ENCODE data around the gene GRIP2. TPM values are rescaled to one million over a fixed set of nuclear protein-coding genes. Genes with fewer than 3 reads are reported as not detected.

GRIP2 gene
- total RNA-seq, 1 donor from 2014 or later = not detected

DNA sequence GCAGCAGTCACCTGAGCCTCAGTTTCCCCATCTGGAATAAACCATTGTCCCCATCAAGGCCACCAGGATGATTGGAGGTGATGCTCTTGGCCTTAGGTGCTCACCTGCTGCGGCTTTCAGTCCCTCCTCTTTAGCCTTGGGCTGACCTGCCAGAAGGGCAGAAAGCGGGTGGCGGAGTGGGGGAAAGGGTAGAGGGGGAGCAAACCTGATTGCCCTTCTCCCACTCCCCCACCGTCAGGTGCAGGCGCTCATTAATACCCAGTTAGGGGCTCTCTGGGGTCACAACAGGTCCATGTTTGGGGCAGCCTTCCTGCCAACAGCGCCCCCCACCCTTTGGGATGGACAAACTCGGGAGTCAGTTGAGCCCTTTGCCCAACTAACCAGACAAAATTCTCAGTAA, 50.5 kb downstream of the GRIP2 start:
- no peak for DNase-seq (ENCODE audit: low read depth)
- Histone ChIP-seq H3K36me3 (ENCODE audit: control insufficient read depth, insufficient read depth, low read length) (peaks cover 4% of the 10 kb centered on the region), H3K4me3 (ENCODE audit: low read depth, low read length) (no peak overlapping the region), H3K27me3 (ENCODE audit: control insufficient read depth, insufficient read depth, low read length) (no peaks in the 10 kb centered on the region)
- TF ChIP-seq, protein P1, sequence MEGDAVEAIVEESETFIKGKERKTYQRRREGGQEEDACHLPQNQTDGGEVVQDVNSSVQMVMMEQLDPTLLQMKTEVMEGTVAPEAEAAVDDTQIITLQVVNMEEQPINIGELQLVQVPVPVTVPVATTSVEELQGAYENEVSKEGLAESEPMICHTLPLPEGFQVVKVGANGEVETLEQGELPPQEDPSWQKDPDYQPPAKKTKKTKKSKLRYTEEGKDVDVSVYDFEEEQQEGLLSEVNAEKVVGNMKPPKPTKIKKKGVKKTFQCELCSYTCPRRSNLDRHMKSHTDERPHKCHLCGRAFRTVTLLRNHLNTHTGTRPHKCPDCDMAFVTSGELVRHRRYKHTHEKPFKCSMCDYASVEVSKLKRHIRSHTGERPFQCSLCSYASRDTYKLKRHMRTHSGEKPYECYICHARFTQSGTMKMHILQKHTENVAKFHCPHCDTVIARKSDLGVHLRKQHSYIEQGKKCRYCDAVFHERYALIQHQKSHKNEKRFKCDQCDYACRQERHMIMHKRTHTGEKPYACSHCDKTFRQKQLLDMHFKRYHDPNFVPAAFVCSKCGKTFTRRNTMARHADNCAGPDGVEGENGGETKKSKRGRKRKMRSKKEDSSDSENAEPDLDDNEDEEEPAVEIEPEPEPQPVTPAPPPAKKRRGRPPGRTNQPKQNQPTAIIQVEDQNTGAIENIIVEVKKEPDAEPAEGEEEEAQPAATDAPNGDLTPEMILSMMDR (IDR thresholded peaks at IDR 0.05; ENCODE audit: insufficient read depth, low read length, poor library complexity, severe bottlenecking) = no peak

DNA sequence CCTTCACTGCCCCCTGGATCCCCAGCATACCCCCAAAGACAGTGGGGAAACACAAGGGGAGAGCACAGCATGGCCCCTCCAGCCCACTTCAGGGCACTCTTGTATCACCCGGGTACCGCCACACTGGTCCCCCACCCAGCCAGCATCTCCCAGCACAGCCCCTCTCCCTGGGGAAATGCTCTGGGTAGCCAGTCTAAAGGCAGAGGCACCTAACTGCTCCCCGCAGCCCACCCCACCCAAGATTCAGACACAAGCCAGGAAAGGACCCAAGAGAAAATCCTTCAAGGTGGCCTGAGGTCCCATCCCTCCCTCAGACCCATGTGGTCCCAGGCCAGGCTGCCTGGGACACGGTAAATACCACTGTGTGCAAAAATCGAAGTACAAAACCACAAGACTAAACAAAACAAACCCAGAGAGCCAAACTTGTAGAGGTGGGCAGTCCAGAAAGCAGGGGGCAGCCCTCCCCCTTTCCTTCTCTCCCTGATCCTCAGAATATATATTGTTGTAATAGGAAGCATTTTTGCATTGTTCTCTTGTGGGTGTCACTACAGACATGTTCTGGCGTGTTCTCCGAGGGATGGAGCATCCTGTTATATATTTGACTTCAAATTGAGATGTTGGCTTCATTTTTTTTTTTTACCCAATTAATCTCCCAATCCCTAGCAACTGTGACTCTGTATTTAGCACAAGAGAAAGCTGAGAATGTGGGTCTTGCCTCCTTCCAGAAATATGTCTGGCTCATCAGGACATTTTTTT, 51.7 kb downstream of the GRIP2 start:
- no peaks in the 10 kb centered on the region for H3K27me3 ChIP-seq (ENCODE audit: control insufficient read depth, insufficient read depth, low read length)
- DNase-seq (ENCODE audit: low read depth) = no peak

DNA sequence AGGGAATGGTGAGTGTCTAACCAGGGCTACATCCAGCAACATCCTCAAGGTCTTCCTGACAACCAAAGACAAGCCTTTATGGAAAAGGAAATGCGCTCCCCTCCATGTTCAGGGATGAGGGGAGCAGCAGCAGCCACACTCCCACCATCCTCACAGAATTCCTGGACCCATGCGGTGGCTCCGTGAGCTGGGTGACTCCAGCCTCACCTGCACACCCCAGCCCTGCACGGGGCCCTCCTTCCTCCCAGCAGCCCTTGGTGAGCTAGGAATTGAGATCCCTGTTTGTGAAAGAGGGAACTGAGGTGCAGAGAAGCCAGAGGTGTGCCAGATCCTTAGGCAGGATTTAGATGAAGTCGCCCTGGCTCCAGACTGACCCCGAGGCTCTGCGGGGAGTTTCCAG, 52.3 kb downstream of the GRIP2 start:
- Histone ChIP-seq H3K27me3 (ENCODE audit: control insufficient read depth, insufficient read depth, low read length) (no peaks in the 10 kb centered on the region), H3K36me3 (ENCODE audit: control insufficient read depth, insufficient read depth, low read length) (peaks cover 5% of the 10 kb centered on the region)

More for the DNA sequence above, 51.7 kb downstream of the GRIP2 start:
- Histone ChIP-seq H3K36me3 (ENCODE audit: control insufficient read depth, insufficient read depth, low read length) (peaks cover 4% of the 10 kb centered on the region), H3K4me3 (ENCODE audit: low read depth, low read length) (no peak overlapping the region)
- TF ChIP-seq, protein P1 (IDR thresholded peaks at IDR 0.05; ENCODE audit: insufficient read depth, low read length, poor library complexity, severe bottlenecking) = no peak

DNA sequence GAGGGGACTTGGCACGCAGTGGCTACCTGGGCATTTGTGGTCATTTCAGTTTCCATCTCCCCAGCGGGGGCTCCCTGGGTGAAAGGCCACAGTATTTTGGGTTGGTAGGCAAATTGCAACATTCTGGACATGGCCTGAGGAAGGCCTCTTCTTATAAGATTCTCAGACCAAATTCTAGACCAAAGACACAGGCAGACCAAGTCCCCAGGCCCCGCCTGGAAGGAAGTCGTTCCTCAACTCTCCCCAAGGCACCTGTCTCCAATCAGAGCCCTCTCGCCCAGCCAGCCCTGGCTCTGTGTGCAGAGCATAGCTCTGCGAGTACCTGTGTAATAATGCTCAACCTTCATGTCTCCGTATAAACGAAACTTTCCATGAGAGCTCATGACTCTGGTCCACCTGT, 53.1 kb downstream of the GRIP2 start:
- no peak for DNase-seq (ENCODE audit: low read depth)
- Histone ChIP-seq H3K27me3 (ENCODE audit: control insufficient read depth, insufficient read depth, low read length) (no peaks in the 10 kb centered on the region), H3K4me3 (ENCODE audit: low read depth, low read length) (no peak overlapping the region), H3K36me3 (ENCODE audit: control insufficient read depth, insufficient read depth, low read length) (peaks cover 6% of the 10 kb centered on the region)
- TF ChIP-seq, protein P1 (IDR thresholded peaks at IDR 0.05; ENCODE audit: insufficient read depth, low read length, poor library complexity, severe bottlenecking) = no peak

More for the DNA sequence above, 52.3 kb downstream of the GRIP2 start:
- no peak for DNase-seq (ENCODE audit: low read depth)
- H3K4me3 ChIP-seq (ENCODE audit: low read depth, low read length) = no peak overlapping the region
- TF ChIP-seq, protein P1 (IDR thresholded peaks at IDR 0.05; ENCODE audit: insufficient read depth, low read length, poor library complexity, severe bottlenecking) = no peak

DNA sequence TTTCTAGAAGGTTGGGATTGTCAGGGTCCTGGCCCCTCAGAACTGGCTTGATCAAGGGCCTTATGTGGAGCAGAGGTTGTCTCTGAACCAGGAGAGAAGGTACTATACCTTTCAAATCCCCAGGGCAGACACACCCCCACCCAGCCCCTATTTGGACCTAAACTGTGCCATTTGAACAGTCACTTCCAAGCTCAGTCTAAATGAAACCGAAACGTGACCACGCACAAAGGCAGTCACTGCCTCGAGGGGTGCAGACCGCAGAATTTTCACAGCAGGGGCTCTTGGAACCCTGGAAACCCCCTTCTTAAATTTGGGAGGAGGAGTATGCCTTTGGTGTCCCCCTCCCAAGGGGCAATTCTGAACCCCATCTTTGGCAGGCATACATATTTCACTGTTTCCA, 53.7 kb downstream of the GRIP2 start:
- TF ChIP-seq, protein P1 (IDR thresholded peaks at IDR 0.05; ENCODE audit: insufficient read depth, low read length, poor library complexity, severe bottlenecking) = no peak
- DNase-seq (ENCODE audit: low read depth) = no peak
- no peaks in the 10 kb centered on the region for H3K27me3 ChIP-seq (ENCODE audit: control insufficient read depth, insufficient read depth, low read length)
- no peak overlapping the region for H3K4me3 ChIP-seq (ENCODE audit: low read depth, low read length)
- peaks cover 10% of the 10 kb centered on the region for H3K36me3 ChIP-seq (ENCODE audit: control insufficient read depth, insufficient read depth, low read length)

DNA sequence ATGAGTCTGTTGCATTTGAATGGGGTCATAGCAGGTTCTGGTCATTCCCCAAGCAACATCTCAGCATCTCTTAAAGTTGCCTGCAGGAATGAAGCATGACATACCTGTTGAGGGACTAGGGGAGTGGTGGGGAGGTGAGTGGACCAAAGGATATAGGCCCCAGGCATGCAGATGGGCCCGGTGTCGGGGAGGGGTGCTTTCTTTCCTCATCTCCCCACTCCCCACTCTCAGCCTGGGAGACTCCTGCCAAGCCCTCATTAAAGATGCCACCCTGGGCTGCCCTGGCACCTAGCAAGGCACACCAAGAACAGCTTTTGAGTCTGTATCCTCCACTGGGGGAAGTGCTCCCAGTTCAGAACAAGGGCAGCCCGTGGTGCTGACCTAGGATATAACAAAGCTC, 54.2 kb downstream of the GRIP2 start:
- TF ChIP-seq, protein P1 (IDR thresholded peaks at IDR 0.05; ENCODE audit: insufficient read depth, low read length, poor library complexity, severe bottlenecking) = no peak
- DNase-seq (ENCODE audit: low read depth) = no peak
- no peaks in the 10 kb centered on the region for H3K27me3 ChIP-seq (ENCODE audit: control insufficient read depth, insufficient read depth, low read length)
- H3K36me3 ChIP-seq (ENCODE audit: control insufficient read depth, insufficient read depth, low read length) = peaks cover 11% of the 10 kb centered on the region
- no peak overlapping the region for H3K4me3 ChIP-seq (ENCODE audit: low read depth, low read length)

Data from kidney epithelial cell (primary cell).